NCI-H524 (cell line): Measurements from ENCODE around the gene BEST1.

Experiments
- DNase-seq, 2 experiments: peaks; one replicate each; lab custom pipeline; 2025; lab: John Stamatoyannopoulos, UW

BEST1 gene

GRCh38 chr11:61916737-61917333 lies 33.3 kb upstream of the BEST1 start:
- no peak for DNase-seq

- peak in 1 of 2 experiments; percentile 22 for DNase-seq
Observed at GRCh38 chr11:61917334-61918109, 32.6 kb upstream of the BEST1 start, which contains the start of gene RAB3IL1. RAB3IL1 (minus strand) TSS chr11:61917566; CDS start chr11:61917367, 199 bp downstream.

GRCh38 chr11:61918251-61918937 lies 31.8 kb upstream of the BEST1 start:
- no peak for DNase-seq

GRCh38 chr11:61918938-61919704 lies 31.0 kb upstream of the BEST1 start:
- DNase-seq = no peak

- DNase-seq = no peak
Observed at GRCh38 chr11:61919705-61920631, 30.2 kb upstream of the BEST1 start.

GRCh38 chr11:61921446-61921845 lies 28.7 kb upstream of the BEST1 start:
- no peak for DNase-seq

- DNase-seq = no peak
Observed at GRCh38 chr11:61922539-61922938, 27.6 kb upstream of the BEST1 start.

GRCh38 chr11:61923166-61924063 lies 26.7 kb upstream of the BEST1 start:
- no peak for DNase-seq

- no peak for DNase-seq
Observed at GRCh38 chr11:61924064-61924455, 26.1 kb upstream of the BEST1 start.

GRCh38 chr11:61925736-61926135 lies 24.4 kb upstream of the BEST1 start:
- no peak for DNase-seq

- no peak for DNase-seq
Observed at GRCh38 chr11:61926235-61926634, 23.9 kb upstream of the BEST1 start.

GRCh38 chr11:61927501-61927900 lies 22.6 kb upstream of the BEST1 start:
- DNase-seq = no peak

- no peak for DNase-seq
Observed at GRCh38 chr11:61928606-61929005, 21.5 kb upstream of the BEST1 start.

- no peak for DNase-seq
Observed at GRCh38 chr11:61930933-61931332, 19.2 kb upstream of the BEST1 start.

- DNase-seq = no peak
Observed at GRCh38 chr11:61935861-61936260, 14.3 kb upstream of the BEST1 start.

- no peak for DNase-seq
Observed at GRCh38 chr11:61940466-61940865, 9.7 kb upstream of the BEST1 start.

GRCh38 chr11:61945191-61945590 lies 5.0 kb upstream of the BEST1 start:
- DNase-seq = no peak

GRCh38 chr11:61946894-61947293 lies 3.3 kb upstream of the BEST1 start:
- no peak for DNase-seq

- peak; percentile 41 to 72 for DNase-seq
Observed at GRCh38 chr11:61947486-61948210, 2.5 kb upstream of the BEST1 start.
